Urothelium cell line (cell line): Measurements from ENCODE around the gene PPFIA3.
"Not testable (repeated sequence)": the region's sequence is repeated elsewhere in the genome, so short reads cannot be mapped to it uniquely, and the experiment has no call there.

Experiments
- DNase-seq: peaks from one replicate; pipeline ENCODE4 v3.0.0; 2011; ENCODE audit warnings: low spot score, mixed read lengths
- FAIRE-seq: peaks from 2 replicates; lab custom pipeline; 2011; peaks lifted over from hg19 to GRCh38; lab: Jason Lieb, UNC

Gene PPFIA3

GRCh38 chr19:49119411-49120324 lies at the start of gene PPFIA3:
PPFIA3 (plus strand) TSS chr19:49119544; CDS start chr19:49127874, 8,330 bp downstream.
- FAIRE-seq, result peak; percentile 98
- DNase-seq, result peak; percentile 67

GRCh38 chr19:49070416-49070815 lies 48.9 kb upstream of the PPFIA3 start:
- FAIRE-seq (no peak), DNase-seq (no peak)

- FAIRE-seq, result no peak
- DNase-seq, result no peak
These were observed 47.3 kb upstream of the PPFIA3 start for GRCh38 chr19:49071860-49072547.

GRCh38 chr19:49073514-49074378 lies 45.6 kb upstream of the PPFIA3 start:
- DNase-seq, result no peak
- FAIRE-seq, result no peak

- not testable (repeated sequence) for DNase-seq, FAIRE-seq
These were observed 44.5 kb upstream of the PPFIA3 start for GRCh38 chr19:49074869-49075268.

GRCh38 chr19:49080392-49080791 lies 39.0 kb upstream of the PPFIA3 start:
- FAIRE-seq, result no peak
- no peak for DNase-seq

GRCh38 chr19:49081273-49081672 lies 38.1 kb upstream of the PPFIA3 start:
- FAIRE-seq (no peak), DNase-seq (no peak)

- no peak for FAIRE-seq
- no peak for DNase-seq
These were observed 34.9 kb upstream of the PPFIA3 start for GRCh38 chr19:49084206-49085019.

- DNase-seq (peak; percentile 99), FAIRE-seq (peak; percentile 85)
These were observed 34.1 kb upstream of the PPFIA3 start, which contains the start of gene SNRNP70 for GRCh38 chr19:49085020-49085867. SNRNP70 (plus strand) TSS chr19:49085451; CDS start chr19:49086415, 964 bp downstream.

GRCh38 chr19:49085868-49086232 lies 33.5 kb upstream of the PPFIA3 start:
- DNase-seq (no peak), FAIRE-seq (no peak)

GRCh38 chr19:49086296-49086695 lies 33.0 kb upstream of the PPFIA3 start:
- FAIRE-seq (no peak), DNase-seq (no peak)

- FAIRE-seq (no peak), DNase-seq (no peak)
These were observed 27.8 kb upstream of the PPFIA3 start for GRCh38 chr19:49091391-49092038.

GRCh38 chr19:49092686-49093085 lies 26.7 kb upstream of the PPFIA3 start:
- FAIRE-seq, result no peak
- no peak for DNase-seq

- no peak for FAIRE-seq
- no peak for DNase-seq
These were observed 24.6 kb upstream of the PPFIA3 start for GRCh38 chr19:49094505-49095482.

- DNase-seq (peak; percentile 68), FAIRE-seq (peak; percentile 46)
These were observed 21.7 kb upstream of the PPFIA3 start for GRCh38 chr19:49097453-49098288.

- FAIRE-seq (no peak), DNase-seq (no peak)
These were observed 20.5 kb upstream of the PPFIA3 start for GRCh38 chr19:49098795-49099194.

- DNase-seq (no peak), FAIRE-seq (no peak)
These were observed 18.2 kb upstream of the PPFIA3 start for GRCh38 chr19:49101160-49101559.
